Measurements from ENCODE around the gene UBA7.
A peak's percentile ranks its signal among the peaks of the same experiment; 100 is the strongest.
"Not testable (repeated sequence)": the region's sequence is repeated elsewhere in the genome, so short reads cannot be mapped to it uniquely, and the experiment has no call there.

Gene UBA7

GRCh38 chr3:49813497-49814174 lies at the start of gene UBA7:
UBA7 (minus strand) TSS chr3:49813953; CDS start chr3:49813787, 166 bp downstream.
- peak; percentile 20 for DNase-seq

- peak; percentile 38 for DNase-seq
Measured at GRCh38 chr3:49859576-49860305, 46.0 kb upstream of the UBA7 start.

GRCh38 chr3:49856181-49857005 lies 42.6 kb upstream of the UBA7 start, which contains the start of gene TRAIP:
TRAIP (minus strand) TSS chr3:49856564; CDS start chr3:49856453, 111 bp downstream.
- DNase-seq: peak; percentile 78

GRCh38 chr3:49855662-49856061 lies 41.9 kb upstream of the UBA7 start:
- no peak for DNase-seq

GRCh38 chr3:49845694-49846093 lies 31.9 kb upstream of the UBA7 start:
- DNase-seq: no peak

- no peak for DNase-seq
Measured at GRCh38 chr3:49844464-49845183, 30.9 kb upstream of the UBA7 start.

GRCh38 chr3:49842843-49843517 lies 29.2 kb upstream of the UBA7 start:
- no peak for DNase-seq

- DNase-seq: no peak
Measured at GRCh38 chr3:49841806-49842205, 28.1 kb upstream of the UBA7 start.

- no peak for DNase-seq
Measured at GRCh38 chr3:49841126-49841696, 27.5 kb upstream of the UBA7 start.

GRCh38 chr3:49840388-49840787 lies 26.6 kb upstream of the UBA7 start:
- DNase-seq: no peak

- peak; percentile 27 for DNase-seq
Measured at GRCh38 chr3:49839193-49839809, 25.5 kb upstream of the UBA7 start.

GRCh38 chr3:49831341-49831740 lies 17.6 kb upstream of the UBA7 start:
- no peak for DNase-seq

GRCh38 chr3:49826016-49826415 lies 12.3 kb upstream of the UBA7 start:
- no peak for DNase-seq

GRCh38 chr3:49823131-49823530 lies 9.4 kb upstream of the UBA7 start:
- not testable (repeated sequence) for DNase-seq

- peak; percentile 0 for DNase-seq
Measured at GRCh38 chr3:49812916-49813496, 747 bp downstream of the UBA7 start.

GRCh38 chr3:49807431-49808114 lies 6.2 kb downstream of the UBA7 start:
- no peak for DNase-seq

- no peak for DNase-seq
Measured at GRCh38 chr3:49806850-49807249, 6.9 kb downstream of the UBA7 start.

GRCh38 chr3:49805897-49806701 lies 7.7 kb downstream of the UBA7 start:
- DNase-seq: no peak

- peak; percentile 17 for DNase-seq
Measured at GRCh38 chr3:49805367-49805782, 8.4 kb downstream of the UBA7 start.

All from DMS79 (cell line).